SK-N-SH (cell line): ENCODE measurements around the gene KLHL41. TPM values are rescaled to one million over a fixed set of nuclear protein-coding genes. Genes with fewer than 3 reads are reported as not detected.

ENCODE experiments used
- CTCF ChIA-PET: fragments of 300-600, 350-600 bp; formaldehyde crosslinking; extraction: SDS; loops from one replicate; lab custom pipeline; 2021; lab: Yijun Ruan, JAX
- POLR2A ChIA-PET: fragments of 350-600 bp; sonication (Branson Sonifier 250); formaldehyde crosslinking; extraction: SDS; loops from one replicate; lab custom pipeline; 2020; ENCODE audit warnings: antibody characterized with exemption, inconsistent platforms; lab: Yijun Ruan, JAX
- DNase-seq: peaks from one replicate; pipeline ENCODE4 v3.0.0; 2012
- H2AFZ ChIP-seq: fragments of 200-600 bp; sonication (generic); 2 replicates; pipeline ENCODE4 v1.8.1; 2016; ENCODE audit warnings: antibody characterized with exemption, mild to moderate bottlenecking, low read depth
- H3F3A ChIP-seq: fragments of 200-600 bp; sonication (generic); replicated peaks from 2 replicates; pipeline ENCODE3; 2016; ENCODE audit warnings: antibody characterized with exemption, mild to moderate bottlenecking; ENCODE audit not compliant: insufficient read depth
- H3K27ac ChIP-seq, 2 experiments: fragments of 200-500 bp in 1 of 2; fragments of 200-600 bp in 1 of 2; sonication (Bioruptor generic) in 1 of 2; sonication (generic), shearing (Covaris generic) in 1 of 2; 2 replicates each; pipeline versions ENCODE4 v1.5.1 to v1.6.1; 2014 to 2016; ENCODE audit warnings: low read depth in 2 of 2, inconsistent platforms in 1 of 2, low read length in 1 of 2, mild to moderate bottlenecking in 1 of 2, mixed read lengths in 1 of 2
- H3K27me3 ChIP-seq: fragments of 200-600 bp; sonication (generic), shearing (Covaris generic); 2 replicates; pipeline ENCODE4 v1.6.1; 2016; ENCODE audit warnings: mixed run types; ENCODE audit not compliant: insufficient read depth
- H3K36me3 ChIP-seq, 2 experiments: fragments of 200-500 bp in 1 of 2; fragments of 200-600 bp in 1 of 2; sonication (Bioruptor generic) in 1 of 2; sonication (generic) in 1 of 2; replicated peaks in 1 of 2; 2 replicates each; pipeline versions ENCODE3 to v1.5.1; 2014 to 2016; ENCODE audit warnings: low read length in 1 of 2, mild to moderate bottlenecking in 1 of 2; ENCODE audit not compliant: insufficient read depth in 2 of 2, control insufficient read depth in 1 of 2
- H3K4me1 ChIP-seq, 2 experiments: fragments of 200-500 bp in 1 of 2; fragments of 200-600 bp in 1 of 2; sonication (Bioruptor generic) in 1 of 2; sonication (generic), shearing (Covaris generic) in 1 of 2; 2 replicates each; pipeline versions ENCODE4 v1.5.1 to v1.6.1; 2014 to 2016; ENCODE audit warnings: low read depth in 1 of 2, low read length in 1 of 2, mixed run types in 1 of 2; ENCODE audit not compliant: insufficient read depth in 2 of 2, control insufficient read depth in 1 of 2
- H3K4me2 ChIP-seq: fragments of 200-600 bp; sonication (generic), shearing (Covaris generic); 2 replicates; pipeline ENCODE4 v1.6.1; 2017; ENCODE audit warnings: mixed run types
- H3K4me3 ChIP-seq, 2 experiments: fragments of 200-500 bp in 1 of 2; fragments of 200-600 bp in 1 of 2; sonication (Bioruptor generic) in 1 of 2; sonication (generic), shearing (Covaris generic) in 1 of 2; 2 replicates each; pipeline versions ENCODE4 v1.5.1 to v1.8.1; 2014 to 2016; ENCODE audit warnings: low read depth in 2 of 2, inconsistent platforms in 1 of 2, low read length in 1 of 2, mild to moderate bottlenecking in 1 of 2, mixed read lengths in 1 of 2, moderate library complexity in 1 of 2
- H3K79me2 ChIP-seq: fragments of 200-600 bp; sonication (generic); 2 replicates; pipeline ENCODE4 v1.8.1; 2017; ENCODE audit warnings: mild to moderate bottlenecking; ENCODE audit not compliant: insufficient read depth
- H3K9ac ChIP-seq: fragments of 200-600 bp; sonication (generic); 2 replicates; pipeline ENCODE4 v1.6.1; 2017; ENCODE audit warnings: mixed run types
- H3K9me2 ChIP-seq: fragments of 200-600 bp; sonication (generic); 2 replicates; pipeline ENCODE4 v1.6.1; 2017; ENCODE audit warnings: mixed run types
- H3K9me3 ChIP-seq: fragments of 200-600 bp; sonication (generic); 2 replicates; pipeline ENCODE4 v1.6.1; 2017; ENCODE audit warnings: mixed run types, mild to moderate bottlenecking, moderate library complexity
- H4K20me1 ChIP-seq: fragments of 200-600 bp; sonication (generic); 2 replicates; pipeline ENCODE4 v1.6.1; 2017; ENCODE audit warnings: mild to moderate bottlenecking, mixed run types; ENCODE audit not compliant: insufficient read depth
- ELF1 ChIP-seq: IDR thresholded peaks from 2 replicates; pipeline ENCODE4 v1.4.0; 2012
- EP300 ChIP-seq, 2 experiments: IDR thresholded peaks; 2 replicates each; pipeline versions ENCODE4 v1.4.0 to v1.6.1; 2012; ENCODE audit warnings: borderline replicate concordance in 1 of 2, low read depth in 1 of 2, low read length in 1 of 2
- EZH2phosphoT487 ChIP-seq: fragments of 200-600 bp; sonication (generic); IDR thresholded peaks from 2 replicates; pipeline ENCODE4 v1.6.1; 2017; ENCODE audit warnings: low read depth, mixed run types, mild to moderate bottlenecking, antibody characterized with exemption, moderate library complexity, borderline replicate concordance
- GABPA ChIP-seq: IDR thresholded peaks from 2 replicates; pipeline ENCODE4 v1.4.0; 2012; ENCODE audit warnings: low read depth, mild to moderate bottlenecking
- MEF2A ChIP-seq: IDR thresholded peaks from 2 replicates; pipeline ENCODE4 v1.4.0; 2012; ENCODE audit warnings: low read depth, borderline replicate concordance
- NFIC ChIP-seq: IDR thresholded peaks from 2 replicates; pipeline ENCODE4 v1.4.0; 2012; ENCODE audit warnings: borderline replicate concordance
- NRF1 ChIP-seq: IDR thresholded peaks from 2 replicates; pipeline ENCODE4 v1.6.1; 2012; ENCODE audit warnings: low read depth, mild to moderate bottlenecking, low read length
- RAD21 ChIP-seq: IDR thresholded peaks from 2 replicates; pipeline ENCODE4 v1.6.1; 2012; ENCODE audit warnings: mild to moderate bottlenecking, low read length
- RCOR1 ChIP-seq: fragments of 150-350 bp; IDR thresholded peaks from 2 replicates; pipeline ENCODE4 v1.6.1; 2017; ENCODE audit warnings: antibody characterized with exemption, low read length
- RFX5 ChIP-seq: IDR thresholded peaks from 2 replicates; pipeline ENCODE4 v1.6.1; 2012; ENCODE audit warnings: mild to moderate bottlenecking, improper control_type of control experiment, low read length
- RXRA ChIP-seq: IDR thresholded peaks from 2 replicates; pipeline ENCODE4 v1.4.0; 2012; ENCODE audit warnings: low read depth, mild to moderate bottlenecking, borderline replicate concordance
- SMC3 ChIP-seq: IDR thresholded peaks from 2 replicates; pipeline ENCODE4 v1.6.1; 2012; ENCODE audit warnings: low read depth, low read length, improper control_type of control experiment
- TEAD4 ChIP-seq: IDR thresholded peaks from 2 replicates; pipeline ENCODE4 v1.4.0; 2012; ENCODE audit warnings: mild to moderate bottlenecking, borderline replicate concordance; ENCODE audit not compliant: insufficient read depth
- WGBS: methylation state at CpG from one replicate; pipeline ENCODE4 v1.1.6; 2017; ENCODE audit warnings: low lambda C conversion rate; 5-methylcytosine and 5-hydroxymethylcytosine counted together
- polyA plus RNA-seq, 3 experiments: library from polyadenylated mRNA; depleted of rRNA; stranded (reverse); fragments of >200 nt; gene quantifications; 2 replicates each; pipeline ENCODE4 v1.2.3, GENCODE V29; 2012
- TF ChIP-seq, protein P1 (sequence below): IDR thresholded peaks from 2 replicates; pipeline ENCODE4 v1.4.0; 2012; ENCODE audit warnings: low read depth
- TF ChIP-seq, protein P2 (sequence below): fragments of 150-350 bp; IDR thresholded peaks from 2 replicates; pipeline ENCODE4 v1.6.1; 2016; ENCODE audit warnings: mild to moderate bottlenecking, low read depth, low read length
- TF ChIP-seq, protein P3 (sequence below): fragments of 200-600 bp; sonication (generic); IDR thresholded peaks from 2 replicates; pipeline ENCODE4 v1.6.1; 2017; ENCODE audit warnings: antibody characterized with exemption, mild to moderate bottlenecking, moderate library complexity
- TF ChIP-seq, protein P4 (sequence below): IDR thresholded peaks from 2 replicates; pipeline ENCODE4; 2012
- TF ChIP-seq, protein P5 (sequence below): IDR thresholded peaks from 2 replicates; pipeline ENCODE4 v1.4.0; 2012; ENCODE audit warnings: low read depth, borderline replicate concordance

KLHL41 gene
- polyA plus RNA-seq, 1 of the 3 experiments (the other 2 are of a cell fraction): 0.26 TPM

DNA sequence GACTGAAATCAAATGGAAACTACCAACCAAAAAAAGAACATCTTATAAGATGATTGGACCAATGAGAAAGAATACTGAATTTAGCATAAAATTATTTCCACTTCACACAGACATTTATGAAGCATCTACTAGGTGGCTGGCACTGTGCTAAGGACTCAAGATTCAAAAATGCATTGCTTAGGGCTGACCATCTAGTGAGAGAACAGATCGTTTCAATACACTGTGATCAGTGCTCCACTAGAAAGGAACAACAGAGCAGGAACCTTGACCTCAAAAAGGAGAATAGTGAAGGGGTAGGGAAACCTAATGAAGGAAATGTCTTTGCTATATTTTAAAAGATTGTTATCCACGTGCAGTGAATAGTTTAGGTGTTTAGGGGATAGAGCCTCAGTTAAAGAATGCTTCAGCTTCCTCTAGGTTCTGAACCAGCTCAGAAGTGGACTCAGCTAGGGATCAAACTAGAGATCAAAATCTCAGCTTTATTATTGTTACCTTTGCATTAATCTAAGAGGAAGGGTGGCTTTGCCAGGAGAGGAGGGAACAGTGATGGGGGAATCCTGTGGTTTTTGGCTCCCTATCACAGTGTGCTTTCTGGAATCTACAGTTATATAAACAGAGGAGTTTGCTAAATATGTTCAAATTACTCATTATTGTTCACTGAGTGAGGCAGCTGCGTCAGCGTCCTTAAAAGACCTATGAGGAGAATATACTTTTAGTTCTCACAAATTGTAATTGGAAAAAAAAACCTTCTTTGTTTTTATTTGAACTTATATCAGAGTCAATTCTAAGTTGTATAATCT is 46.4 kb upstream of the KLHL41 start:
- no peaks in the 10 kb centered on the region for H3K36me3 ChIP-seq
- H3K9me3 ChIP-seq: no peaks in the 10 kb centered on the region
- H3K9me2 ChIP-seq: no peaks in the 10 kb centered on the region
- H3K27ac ChIP-seq: peak overlapping the region in 1 of 2 experiments; percentile 56; a peak in 2 of 4 replicates
- peak overlapping the region; percentile 48 for H3K4me2 ChIP-seq
- no peak overlapping the region for H3K9ac ChIP-seq
- WGBS: 57% methylated on average over 4 of the region's 4 CpGs
- H4K20me1 ChIP-seq: no peaks in the 10 kb centered on the region
- CTCF ChIA-PET: interaction anchor here (0.8 to 2.0 kb wide), 4 partner anchors 11 to 302 kb away, joined by 3 to 10 read pairs (median 4); partner anchors contain the start of gene BBS5
- no peaks in the 10 kb centered on the region for H3K79me2 ChIP-seq
- H3F3A ChIP-seq: peaks cover 9% of the 10 kb centered on the region
- TF ChIP-seq, protein P1, sequence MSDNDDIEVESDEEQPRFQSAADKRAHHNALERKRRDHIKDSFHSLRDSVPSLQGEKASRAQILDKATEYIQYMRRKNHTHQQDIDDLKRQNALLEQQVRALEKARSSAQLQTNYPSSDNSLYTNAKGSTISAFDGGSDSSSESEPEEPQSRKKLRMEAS: no peak
- TF ChIP-seq SMC3: no peak
- no peak for TF ChIP-seq RCOR1
- TF ChIP-seq NFIC: no peak
- TF ChIP-seq EZH2phosphoT487: no peak
- TF ChIP-seq RFX5: no peak
- TF ChIP-seq RXRA: no peak
- TF ChIP-seq, protein P2, sequence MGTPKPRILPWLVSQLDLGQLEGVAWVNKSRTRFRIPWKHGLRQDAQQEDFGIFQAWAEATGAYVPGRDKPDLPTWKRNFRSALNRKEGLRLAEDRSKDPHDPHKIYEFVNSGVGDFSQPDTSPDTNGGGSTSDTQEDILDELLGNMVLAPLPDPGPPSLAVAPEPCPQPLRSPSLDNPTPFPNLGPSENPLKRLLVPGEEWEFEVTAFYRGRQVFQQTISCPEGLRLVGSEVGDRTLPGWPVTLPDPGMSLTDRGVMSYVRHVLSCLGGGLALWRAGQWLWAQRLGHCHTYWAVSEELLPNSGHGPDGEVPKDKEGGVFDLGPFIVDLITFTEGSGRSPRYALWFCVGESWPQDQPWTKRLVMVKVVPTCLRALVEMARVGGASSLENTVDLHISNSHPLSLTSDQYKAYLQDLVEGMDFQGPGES: no peak
- TF ChIP-seq RAD21: no peak
- TF ChIP-seq, protein P3, sequence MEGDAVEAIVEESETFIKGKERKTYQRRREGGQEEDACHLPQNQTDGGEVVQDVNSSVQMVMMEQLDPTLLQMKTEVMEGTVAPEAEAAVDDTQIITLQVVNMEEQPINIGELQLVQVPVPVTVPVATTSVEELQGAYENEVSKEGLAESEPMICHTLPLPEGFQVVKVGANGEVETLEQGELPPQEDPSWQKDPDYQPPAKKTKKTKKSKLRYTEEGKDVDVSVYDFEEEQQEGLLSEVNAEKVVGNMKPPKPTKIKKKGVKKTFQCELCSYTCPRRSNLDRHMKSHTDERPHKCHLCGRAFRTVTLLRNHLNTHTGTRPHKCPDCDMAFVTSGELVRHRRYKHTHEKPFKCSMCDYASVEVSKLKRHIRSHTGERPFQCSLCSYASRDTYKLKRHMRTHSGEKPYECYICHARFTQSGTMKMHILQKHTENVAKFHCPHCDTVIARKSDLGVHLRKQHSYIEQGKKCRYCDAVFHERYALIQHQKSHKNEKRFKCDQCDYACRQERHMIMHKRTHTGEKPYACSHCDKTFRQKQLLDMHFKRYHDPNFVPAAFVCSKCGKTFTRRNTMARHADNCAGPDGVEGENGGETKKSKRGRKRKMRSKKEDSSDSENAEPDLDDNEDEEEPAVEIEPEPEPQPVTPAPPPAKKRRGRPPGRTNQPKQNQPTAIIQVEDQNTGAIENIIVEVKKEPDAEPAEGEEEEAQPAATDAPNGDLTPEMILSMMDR: no peak
- H3K27me3 ChIP-seq: no peaks in the 10 kb centered on the region
- 0 out of 4 replicates have a peak overlapping the region, but pooled peaks of 1 of the 2 experiments have one; percentile 23 for H3K4me3 ChIP-seq
- DNase-seq: no peak
- POLR2A ChIA-PET: no interaction called here
- peak overlapping the region; percentile 69; the same call in 1 of the 2 replicates for H2AFZ ChIP-seq
- peaks cover 0 to 3% of the 10 kb centered on the region in 2 experiments; a peak in 1 of 4 replicates for H3K4me1 ChIP-seq

DNA sequence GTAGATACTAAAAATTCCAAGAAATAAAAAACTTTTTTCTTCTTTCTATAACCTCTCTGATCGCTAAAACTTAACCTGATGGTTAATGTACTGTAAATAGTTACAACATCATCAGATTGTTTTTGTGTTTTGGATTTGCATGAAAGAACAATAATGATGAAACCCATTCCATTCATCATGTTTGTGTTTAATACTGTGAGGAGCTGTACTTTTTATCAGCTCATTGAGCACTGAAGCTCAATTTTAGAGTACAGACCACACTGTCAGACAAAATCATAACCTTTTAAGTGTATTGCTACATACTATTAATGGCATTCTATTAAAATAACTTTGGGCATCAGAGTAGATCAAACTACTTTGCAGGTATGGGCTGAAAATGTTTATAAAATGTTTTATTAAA is 45.0 kb upstream of the KLHL41 start:
- POLR2A ChIA-PET: no interaction called here
- Histone ChIP-seq H3F3A (peaks cover 9% of the 10 kb centered on the region), H3K9me2 (no peaks in the 10 kb centered on the region), H2AFZ (peak overlapping the region; percentile 75; the same call in 1 of the 2 replicates), H3K79me2 (no peaks in the 10 kb centered on the region), H3K4me2 (no peak overlapping the region), H3K27me3 (no peaks in the 10 kb centered on the region), H3K27ac (no peak overlapping the region), H3K36me3 (no peaks in the 10 kb centered on the region), H3K4me1 (peaks cover 0 to 3% of the 10 kb centered on the region in 2 experiments; a peak in 1 of 4 replicates), H3K9ac (no peak overlapping the region), H3K4me3 (no peak overlapping the region), H3K9me3 (no peaks in the 10 kb centered on the region), H4K20me1 (no peaks in the 10 kb centered on the region)
- whole genome bisulfite sequencing: 87% methylated on average over 1 of the region's 1 CpG
- DNase-seq: no peak
- CTCF ChIA-PET: interaction anchor here (1.4 kb wide), 1 partner anchor 15 kb away, joined by 5 read pairs; the partner anchor contains the start of gene BBS5
- TF ChIP-seq RCOR1 (no peak), EP300 (IDR thresholded peaks at IDR 0.05; ENCODE audit: borderline replicate concordance in 1 of 2, low read depth in 1 of 2, low read length in 1 of 2) (no peak), ELF1 (no peak), RAD21 (no peak), SMC3 (no peak), NRF1 (no peak), GABPA (no peak), MEF2A (no peak), TEAD4 (no peak), RXRA (no peak)
- TF ChIP-seq, protein P4, sequence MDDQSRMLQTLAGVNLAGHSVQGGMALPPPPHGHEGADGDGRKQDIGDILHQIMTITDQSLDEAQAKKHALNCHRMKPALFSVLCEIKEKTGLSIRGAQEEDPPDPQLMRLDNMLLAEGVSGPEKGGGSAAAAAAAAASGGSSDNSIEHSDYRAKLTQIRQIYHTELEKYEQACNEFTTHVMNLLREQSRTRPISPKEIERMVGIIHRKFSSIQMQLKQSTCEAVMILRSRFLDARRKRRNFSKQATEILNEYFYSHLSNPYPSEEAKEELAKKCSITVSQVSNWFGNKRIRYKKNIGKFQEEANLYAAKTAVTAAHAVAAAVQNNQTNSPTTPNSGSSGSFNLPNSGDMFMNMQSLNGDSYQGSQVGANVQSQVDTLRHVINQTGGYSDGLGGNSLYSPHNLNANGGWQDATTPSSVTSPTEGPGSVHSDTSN: no peak
- TF ChIP-seq, protein P5, sequence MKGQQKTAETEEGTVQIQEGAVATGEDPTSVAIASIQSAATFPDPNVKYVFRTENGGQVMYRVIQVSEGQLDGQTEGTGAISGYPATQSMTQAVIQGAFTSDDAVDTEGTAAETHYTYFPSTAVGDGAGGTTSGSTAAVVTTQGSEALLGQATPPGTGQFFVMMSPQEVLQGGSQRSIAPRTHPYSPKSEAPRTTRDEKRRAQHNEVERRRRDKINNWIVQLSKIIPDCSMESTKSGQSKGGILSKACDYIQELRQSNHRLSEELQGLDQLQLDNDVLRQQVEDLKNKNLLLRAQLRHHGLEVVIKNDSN: no peak
- TF ChIP-seq, protein P3: no peak
